ENCODE measurements around the gene UNC13D. TPM values are rescaled to one million over a fixed set of nuclear protein-coding genes. Genes with fewer than 3 reads are reported as not detected.

The UNC13D gene
- total and polyA plus RNA-seq, 9 of the 15 experiments (the other 6 are each of a cell fraction or from before 2014, with no cell fraction given) = 0.86 to 244 (median 69.2) TPM

DNA sequence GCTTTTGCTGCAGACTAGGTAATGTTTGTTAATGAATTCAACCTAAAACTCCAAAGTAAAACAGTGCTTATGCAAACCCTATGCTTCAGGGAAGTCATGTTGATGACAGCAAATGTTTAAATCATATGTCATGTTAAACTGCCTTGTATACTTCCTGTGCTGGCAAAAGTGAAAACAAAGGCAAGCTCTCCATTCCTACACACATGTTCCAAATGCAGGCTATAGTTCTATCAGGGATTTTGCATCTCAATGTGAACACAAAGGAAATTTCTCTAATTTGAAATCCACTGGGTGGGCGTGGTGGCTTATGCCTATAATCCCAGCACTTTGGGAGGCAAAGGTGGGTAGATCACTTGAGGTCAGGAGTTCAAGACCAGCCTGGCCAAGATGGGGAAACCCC is 40.3 kb downstream of the UNC13D start:
- Histone ChIP-seq H3K9ac (ENCODE audit: insufficient read depth in 1 of 2, low read depth in 2 of 2, low read length in 2 of 2) (no peak overlapping the region), H3K79me2 (ENCODE audit: control insufficient read depth, insufficient read depth, low read length) (no peaks in the 10 kb centered on the region), H2AFZ (ENCODE audit: low read depth, low read length) (no peak overlapping the region), H3K4me1 (replicated peaks in 1 of 2; ENCODE audit: control insufficient read depth in 2 of 2, insufficient read depth in 2 of 2, low read length in 2 of 2) (peaks cover 3 to 5% of the 10 kb centered on the region in 2 experiments; a peak in 3 of 5 replicates), H4K20me1 (replicated peaks; ENCODE audit: control insufficient read depth, insufficient read depth, low read length) (no peaks in the 10 kb centered on the region), H3K4me3 (no peak overlapping the region), H3K27me3 (ENCODE audit: control insufficient read depth in 2 of 2, insufficient read depth in 2 of 2, low read length in 2 of 2) (no peaks in the 10 kb centered on the region), H3K27ac (ENCODE audit: extremely low read depth, low read depth, low read length) (no peak overlapping the region), H3K4me2 (ENCODE audit: insufficient read depth, low read length) (no peak overlapping the region), H3K9me1 (ENCODE audit: control insufficient read depth, insufficient read depth, low read length) (no peaks in the 10 kb centered on the region), H3K9me3 (replicated peaks; ENCODE audit: control insufficient read depth, insufficient read depth, low read depth, low read length) (no peaks in the 10 kb centered on the region), H3K36me3 (ENCODE audit: control insufficient read depth, insufficient read depth, low read length) (peaks cover 9% of the 10 kb centered on the region; the same call in 1 of the 3 replicates)
- CTCF ChIA-PET (ENCODE audit: low intra/inter-chr PET ratio) = no interaction called here
- in situ Hi-C loops (cut with MboI) = no loop called here
- WGBS (ENCODE audit: insufficient coverage, low coverage, missing lambda C conversion rate) = 82% methylated on average over 1 of the region's 1 CpG
- BruUV-seq (replicated peaks) = no TSS peak
- POLR2A ChIA-PET = interaction anchor here (0.6 to 2.4 kb wide), 10 partner anchors 9 to 31 kb away, joined by 3 to 11 read pairs (median 5); partner anchors contain the start of gene UNK
- FAIRE-seq (no peak), DNase-seq (ENCODE audit: extremely low read depth in 1 of 4, low spot score in 3 of 4) (no peak), ATAC-seq (no peak)
- intact Hi-C loops (cut with micrococcal nuclease) = no loop called here
- TF ChIP-seq ZNF717 (CRISPR knock-in tag; IDR thresholded peaks at IDR 0.05) (no peak), POLR2B (IDR thresholded peaks at IDR 0.05; ENCODE audit: low read depth, partially characterized antibody) (no peak), FUS (optimal IDR thresholded peaks at IDR 0.05; ENCODE audit: low read depth, low read length) (no peak), DACH1 (IDR thresholded peaks at IDR 0.05; ENCODE audit: partially characterized antibody) (no peak), CC2D1A (IDR thresholded peaks at IDR 0.05) (no peak), NELFE (IDR thresholded peaks at IDR 0.05; ENCODE audit: insufficient read depth, insufficient read length) (no peak), GABPA (tag; conservative IDR thresholded peaks at IDR 0.05; ENCODE audit: low read depth) (no peak), ESRRB (CRISPR knock-in tag; IDR thresholded peaks at IDR 0.05; ENCODE audit: borderline replicate concordance) (no peak), THAP7 (CRISPR knock-in tag; IDR thresholded peaks at IDR 0.05) (no peak), ZNF785 (CRISPR knock-in tag; IDR thresholded peaks at IDR 0.05) (no peak), POLR2G (IDR thresholded peaks at IDR 0.05; ENCODE audit: low read depth, low read length) (no peak), NFIX (CRISPR knock-in tag; IDR thresholded peaks at IDR 0.05; ENCODE audit: low read depth) (no peak), E2F3 (CRISPR knock-in tag; IDR thresholded peaks at IDR 0.05) (no peak)
- TF ChIP-seq, protein P1, sequence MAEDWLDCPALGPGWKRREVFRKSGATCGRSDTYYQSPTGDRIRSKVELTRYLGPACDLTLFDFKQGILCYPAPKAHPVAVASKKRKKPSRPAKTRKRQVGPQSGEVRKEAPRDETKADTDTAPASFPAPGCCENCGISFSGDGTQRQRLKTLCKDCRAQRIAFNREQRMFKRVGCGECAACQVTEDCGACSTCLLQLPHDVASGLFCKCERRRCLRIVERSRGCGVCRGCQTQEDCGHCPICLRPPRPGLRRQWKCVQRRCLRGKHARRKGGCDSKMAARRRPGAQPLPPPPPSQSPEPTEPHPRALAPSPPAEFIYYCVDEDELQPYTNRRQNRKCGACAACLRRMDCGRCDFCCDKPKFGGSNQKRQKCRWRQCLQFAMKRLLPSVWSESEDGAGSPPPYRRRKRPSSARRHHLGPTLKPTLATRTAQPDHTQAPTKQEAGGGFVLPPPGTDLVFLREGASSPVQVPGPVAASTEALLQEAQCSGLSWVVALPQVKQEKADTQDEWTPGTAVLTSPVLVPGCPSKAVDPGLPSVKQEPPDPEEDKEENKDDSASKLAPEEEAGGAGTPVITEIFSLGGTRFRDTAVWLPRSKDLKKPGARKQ (CRISPR knock-in tag; IDR thresholded peaks at IDR 0.05) = no peak
- TF ChIP-seq, protein P2, sequence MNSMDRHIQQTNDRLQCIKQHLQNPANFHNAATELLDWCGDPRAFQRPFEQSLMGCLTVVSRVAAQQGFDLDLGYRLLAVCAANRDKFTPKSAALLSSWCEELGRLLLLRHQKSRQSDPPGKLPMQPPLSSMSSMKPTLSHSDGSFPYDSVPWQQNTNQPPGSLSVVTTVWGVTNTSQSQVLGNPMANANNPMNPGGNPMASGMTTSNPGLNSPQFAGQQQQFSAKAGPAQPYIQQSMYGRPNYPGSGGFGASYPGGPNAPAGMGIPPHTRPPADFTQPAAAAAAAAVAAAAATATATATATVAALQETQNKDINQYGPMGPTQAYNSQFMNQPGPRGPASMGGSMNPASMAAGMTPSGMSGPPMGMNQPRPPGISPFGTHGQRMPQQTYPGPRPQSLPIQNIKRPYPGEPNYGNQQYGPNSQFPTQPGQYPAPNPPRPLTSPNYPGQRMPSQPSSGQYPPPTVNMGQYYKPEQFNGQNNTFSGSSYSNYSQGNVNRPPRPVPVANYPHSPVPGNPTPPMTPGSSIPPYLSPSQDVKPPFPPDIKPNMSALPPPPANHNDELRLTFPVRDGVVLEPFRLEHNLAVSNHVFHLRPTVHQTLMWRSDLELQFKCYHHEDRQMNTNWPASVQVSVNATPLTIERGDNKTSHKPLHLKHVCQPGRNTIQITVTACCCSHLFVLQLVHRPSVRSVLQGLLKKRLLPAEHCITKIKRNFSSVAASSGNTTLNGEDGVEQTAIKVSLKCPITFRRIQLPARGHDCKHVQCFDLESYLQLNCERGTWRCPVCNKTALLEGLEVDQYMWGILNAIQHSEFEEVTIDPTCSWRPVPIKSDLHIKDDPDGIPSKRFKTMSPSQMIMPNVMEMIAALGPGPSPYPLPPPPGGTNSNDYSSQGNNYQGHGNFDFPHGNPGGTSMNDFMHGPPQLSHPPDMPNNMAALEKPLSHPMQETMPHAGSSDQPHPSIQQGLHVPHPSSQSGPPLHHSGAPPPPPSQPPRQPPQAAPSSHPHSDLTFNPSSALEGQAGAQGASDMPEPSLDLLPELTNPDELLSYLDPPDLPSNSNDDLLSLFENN (IDR thresholded peaks at IDR 0.05; ENCODE audit: low read depth in 2 of 2, low read length in 2 of 2) = no peak
- TF ChIP-seq, protein P3, sequence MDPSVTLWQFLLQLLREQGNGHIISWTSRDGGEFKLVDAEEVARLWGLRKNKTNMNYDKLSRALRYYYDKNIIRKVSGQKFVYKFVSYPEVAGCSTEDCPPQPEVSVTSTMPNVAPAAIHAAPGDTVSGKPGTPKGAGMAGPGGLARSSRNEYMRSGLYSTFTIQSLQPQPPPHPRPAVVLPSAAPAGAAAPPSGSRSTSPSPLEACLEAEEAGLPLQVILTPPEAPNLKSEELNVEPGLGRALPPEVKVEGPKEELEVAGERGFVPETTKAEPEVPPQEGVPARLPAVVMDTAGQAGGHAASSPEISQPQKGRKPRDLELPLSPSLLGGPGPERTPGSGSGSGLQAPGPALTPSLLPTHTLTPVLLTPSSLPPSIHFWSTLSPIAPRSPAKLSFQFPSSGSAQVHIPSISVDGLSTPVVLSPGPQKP (CRISPR knock-in tag; IDR thresholded peaks at IDR 0.05) = no peak
